Mucosa of descending colon (tissue), 3 donors: ENCODE results near the gene DRP2. TPM values are rescaled to one million over a fixed set of nuclear protein-coding genes. Genes with fewer than 3 reads are reported as not detected.

Experiments
- ATAC-seq: fragments of 200-7000 bp; cut with Tn5 transposase; one replicate; pipeline ENCODE4 v1.9.1; 2020; ENCODE audit warnings: mild to moderate bottlenecking, moderate library complexity
- DNase-seq, 3 donors: peaks; one replicate each; pipeline ENCODE4 v3.0.0-alpha.2; 2020
- H3K36me3 ChIP-seq: fragments of 200-600 bp; one replicate; pipeline ENCODE4 v1.8.0; 2021; ENCODE audit warnings: low read depth, mild to moderate bottlenecking
- H3K4me1 ChIP-seq: fragments of 200-600 bp; one replicate; pipeline ENCODE4 v1.8.0; 2021; ENCODE audit warnings: low read depth, mild to moderate bottlenecking
- H3K4me3 ChIP-seq: fragments of 200-600 bp; one replicate; pipeline ENCODE4 v1.8.0; 2021; ENCODE audit warnings: mild to moderate bottlenecking
- H3K9me3 ChIP-seq: fragments of 200-600 bp; one replicate; pipeline ENCODE4 v1.8.0; 2021; ENCODE audit warnings: mild to moderate bottlenecking
- CTCF ChIP-seq: fragments of 200-600 bp; IDR thresholded peaks from one replicate; pipeline ENCODE4 v1.8.0; 2022; ENCODE audit warnings: antibody characterized with exemption, mild to moderate bottlenecking
- intact Hi-C, 2 donors: fragments of 100-400 bp; cut with DNase I in 1 of 2; cut with micrococcal nuclease in 1 of 2; formaldehyde crosslinking; loops; one replicate each; pipeline versions ENCODE4 v1.11.0 to v1.11.1; 2022; cut with DNase I, micrococcal nuclease
- total RNA-seq, 3 donors: library from RNA; stranded (reverse); fragmentation: NEBNext Ultra II Directional in 2 of 3; extraction: Animal tissue kit (Norgen Biotek cat#: 25700) in 2 of 3; gene quantifications; one replicate each; pipeline versions ENCODE4 v1.2.1 to v1.2.4, GENCODE V29; 2021 to 2023
- donor health status: DM: no; HTN: no; CAD: no; lungs with moderate emphysema.
- donor health status: DM: no; HTN: no; CAD: no.
- donor health status: DM: no; HTN: yes; CAD: no.

Gene DRP2
- total RNA-seq, 3 donors from 2014 or later, result 0.23 to 6.0 (median 0.70) TPM

- no peak for TF ChIP-seq CTCF
- no peak for DNase-seq
- ATAC-seq, result no peak
- Histone ChIP-seq H3K4me3 (no peak overlapping the region), H3K9me3 (no peaks in the 10 kb centered on the region), H3K4me1 (no peaks in the 10 kb centered on the region), H3K36me3 (no peaks in the 10 kb centered on the region)
- intact Hi-C loops, result no loop called here
Measured at GRCh38 chrX:101230636-101231035, 11.1 kb downstream of the DRP2 start.

- intact Hi-C loops, result no loop called here
- Histone ChIP-seq H3K4me1 (no peaks in the 10 kb centered on the region), H3K9me3 (no peaks in the 10 kb centered on the region), H3K36me3 (no peaks in the 10 kb centered on the region), H3K4me3 (no peak overlapping the region)
- no peak for TF ChIP-seq CTCF
- no peak for ATAC-seq
- DNase-seq, result no peak
Measured at GRCh38 chrX:101231080-101231479, 11.5 kb downstream of the DRP2 start.

- Histone ChIP-seq H3K4me1 (no peaks in the 10 kb centered on the region), H3K4me3 (no peak overlapping the region), H3K9me3 (no peaks in the 10 kb centered on the region), H3K36me3 (no peaks in the 10 kb centered on the region)
- intact Hi-C loops, result no loop called here
- no peak for DNase-seq
- no peak for TF ChIP-seq CTCF
- ATAC-seq, result no peak
Measured at GRCh38 chrX:101232316-101232715, 12.7 kb downstream of the DRP2 start.

GRCh38 chrX:101237041-101237440 lies 17.5 kb downstream of the DRP2 start:
- Histone ChIP-seq H3K4me1 (no peaks in the 10 kb centered on the region), H3K36me3 (no peaks in the 10 kb centered on the region), H3K9me3 (no peaks in the 10 kb centered on the region), H3K4me3 (no peak overlapping the region)
- DNase-seq, result no peak
- TF ChIP-seq CTCF, result no peak
- intact Hi-C loops, result no loop called here
- no peak for ATAC-seq

GRCh38 chrX:101241531-101241930 lies 21.9 kb downstream of the DRP2 start:
- Histone ChIP-seq H3K36me3 (no peaks in the 10 kb centered on the region), H3K4me1 (no peaks in the 10 kb centered on the region), H3K4me3 (no peak overlapping the region), H3K9me3 (no peaks in the 10 kb centered on the region)
- TF ChIP-seq CTCF, result no peak
- ATAC-seq (no peak), DNase-seq (no peak)
- intact Hi-C loops, result no loop called here

- Histone ChIP-seq H3K9me3 (no peaks in the 10 kb centered on the region), H3K4me3 (no peak overlapping the region), H3K4me1 (no peaks in the 10 kb centered on the region), H3K36me3 (no peaks in the 10 kb centered on the region)
- ATAC-seq (no peak), DNase-seq (no peak)
- no peak for TF ChIP-seq CTCF
- intact Hi-C loops, result no loop called here
Measured at GRCh38 chrX:101252634-101253033, 33.0 kb downstream of the DRP2 start.
